HepG2 (cell line): Measurements from ENCODE around the gene KLC4. TPM values are rescaled to one million over a fixed set of nuclear protein-coding genes. Genes with fewer than 3 reads are reported as not detected.

Experiments
- ARHGAP35 ChIP-seq: sonication (generic); formaldehyde crosslinking; IDR thresholded peaks from 2 replicates; pipeline ENCODE4 v1.9.0; 2022; ENCODE audit warnings: mild to moderate bottlenecking, inconsistent platforms, moderate library complexity, missing genetic modification reagents, borderline replicate concordance
- ARNTL ChIP-seq: sonication (generic); formaldehyde crosslinking; IDR thresholded peaks from 2 replicates; pipeline ENCODE4 v1.4.0; 2020; ENCODE audit warnings: mild to moderate bottlenecking, missing genetic modification reagents
- EP300 ChIP-seq, 3 experiments: sonication (generic) in 1 of 3; formaldehyde crosslinking in 1 of 3; IDR thresholded peaks; 2 replicates each; pipeline versions ENCODE4 v1.5.1 to v1.6.1; 2011 to 2020; ENCODE audit warnings: low read depth in 2 of 3, low read length in 2 of 3, borderline replicate concordance in 1 of 3, improper control_type of control experiment in 1 of 3, mild to moderate bottlenecking in 1 of 3, missing genetic modification reagents in 1 of 3, moderate library complexity in 1 of 3
- FOXO4 ChIP-seq: sonication (generic); formaldehyde crosslinking; conservative IDR thresholded peaks from 2 replicates; pipeline ENCODE4 v1.8.1; 2023; ENCODE audit warnings: missing genetic modification reagents
- HNRNPK ChIP-seq: fragments of 200-400 bp; formaldehyde crosslinking; IDR thresholded peaks from 2 replicates; pipeline ENCODE4 v1.6.1; 2018; ENCODE audit warnings: low read length, low read depth, moderate library complexity, mild to moderate bottlenecking; ENCODE audit not compliant: poor library complexity, severe bottlenecking
- HOXA3 ChIP-seq: sonication (generic); formaldehyde crosslinking; IDR thresholded peaks from 2 replicates; pipeline ENCODE4 v1.5.0; 2020; ENCODE audit warnings: missing genetic modification reagents
- KLF13 ChIP-seq: sonication (generic); formaldehyde crosslinking; IDR thresholded peaks from 2 replicates; pipeline ENCODE4 v1.4.0; 2020; ENCODE audit warnings: mild to moderate bottlenecking, missing genetic modification reagents
- NFE2L2 ChIP-seq: fragments of 150-350 bp; IDR thresholded peaks from 2 replicates; pipeline ENCODE4 v1.6.1; 2014; ENCODE audit warnings: low read length
- NKX3-1 ChIP-seq: sonication (generic); formaldehyde crosslinking; IDR thresholded peaks from 2 replicates; pipeline ENCODE4 v1.5.0; 2020; ENCODE audit warnings: missing genetic modification reagents
- SALL2 ChIP-seq: sonication (generic); formaldehyde crosslinking; IDR thresholded peaks from 2 replicates; pipeline ENCODE4 v1.8.1; 2023; ENCODE audit warnings: mild to moderate bottlenecking, missing genetic modification reagents, inconsistent platforms
- SAP130 ChIP-seq: IDR thresholded peaks from 2 replicates; pipeline ENCODE4 v1.6.1; 2016; ENCODE audit warnings: low read depth
- SMAD1 ChIP-seq: sonication (generic); formaldehyde crosslinking; IDR thresholded peaks from 2 replicates; pipeline ENCODE4 v1.4.0; 2020; ENCODE audit warnings: missing genetic modification reagents, low read depth, mild to moderate bottlenecking, borderline replicate concordance
- SRSF1 ChIP-seq: fragments of 200-400 bp; formaldehyde crosslinking; optimal IDR thresholded peaks from 2 replicates; pipeline ENCODE3; 2017; ENCODE audit warnings: mild to moderate bottlenecking, low read depth, low read length, moderate library complexity
- TOPORS ChIP-seq: sonication (generic); formaldehyde crosslinking; IDR thresholded peaks from 2 replicates; pipeline ENCODE4 v1.8.0; 2023; ENCODE audit warnings: mild to moderate bottlenecking, missing genetic modification reagents
- XBP1 ChIP-seq: sonication (generic); formaldehyde crosslinking; IDR thresholded peaks from 2 replicates; pipeline ENCODE4 v1.5.0; 2020; ENCODE audit warnings: missing genetic modification reagents
- ZBTB7B ChIP-seq: sonication (generic); formaldehyde crosslinking; IDR thresholded peaks from 2 replicates; pipeline ENCODE4 v1.4.0; 2020; ENCODE audit warnings: missing genetic modification reagents
- ZFP82 ChIP-seq: sonication (generic); formaldehyde crosslinking; IDR thresholded peaks from 2 replicates; pipeline ENCODE4 v1.5.1; 2020; ENCODE audit warnings: mild to moderate bottlenecking, missing genetic modification reagents, borderline replicate concordance
- ZFX ChIP-seq: sonication (generic); formaldehyde crosslinking; IDR thresholded peaks from 2 replicates; pipeline ENCODE4 v1.4.0; 2020; ENCODE audit warnings: mild to moderate bottlenecking, low read depth, missing genetic modification reagents, moderate library complexity
- ZMAT3 ChIP-seq: sonication (generic); formaldehyde crosslinking; conservative IDR thresholded peaks from 2 replicates; pipeline ENCODE4 v1.7.0; 2021; ENCODE audit warnings: missing genetic modification reagents
- ZNF17 ChIP-seq: sonication (generic); formaldehyde crosslinking; IDR thresholded peaks from 2 replicates; pipeline ENCODE4 v1.5.0; 2020; ENCODE audit warnings: mild to moderate bottlenecking, missing genetic modification reagents
- ZNF354B ChIP-seq: sonication (generic); formaldehyde crosslinking; IDR thresholded peaks from 2 replicates; pipeline ENCODE4 v1.8.0; 2022; ENCODE audit warnings: mild to moderate bottlenecking, missing genetic modification reagents
- ZNF556 ChIP-seq: sonication (generic); formaldehyde crosslinking; IDR thresholded peaks from 2 replicates; pipeline ENCODE4 v1.4.0; 2020; ENCODE audit warnings: mild to moderate bottlenecking, missing genetic modification reagents, borderline replicate concordance
- ZNF615 ChIP-seq: sonication (generic); formaldehyde crosslinking; IDR thresholded peaks from 2 replicates; pipeline ENCODE4 v1.5.0; 2020; ENCODE audit warnings: mild to moderate bottlenecking, missing genetic modification reagents, borderline replicate concordance
- polyA plus RNA-seq, 8 experiments: library from polyadenylated mRNA; depleted of rRNA in 3 of 8; stranded (reverse) in 7 of 8; unstranded in 1 of 8; fragments of >200 nt; fragmentation: Illumina TruSeq in 4 of 8; extraction: Trizol in 4 of 8; gene quantifications; 2 replicates each; pipeline versions ENCODE4 v1.2.1 to v1.2.3, GENCODE V29; 2011 to 2016; ENCODE audit warnings: low read depth in 4 of 8, missing spikeins in 1 of 8, mixed read lengths in 1 of 8; ENCODE audit not compliant: insufficient read depth in 1 of 8
- total RNA-seq, 5 experiments: library from RNA; depleted of rRNA; stranded (reverse); fragments of >200 nt; fragmentation: Illumina TruSeq; extraction: Trizol; gene quantifications; 2 replicates each; pipeline ENCODE4 v1.2.3, GENCODE V29; 2016; ENCODE audit warnings: low read depth in 1 of 5
- TF ChIP-seq, protein P1 (sequence below): sonication (generic); formaldehyde crosslinking; IDR thresholded peaks from 2 replicates; pipeline ENCODE4 v1.5.1; 2020; ENCODE audit warnings: mild to moderate bottlenecking, missing genetic modification reagents, moderate library complexity

KLC4 gene
- total and polyA plus RNA-seq, 2 of the 13 experiments (the other 11 are each of a cell fraction or from before 2014, with no cell fraction given), result 45.4 to 70.4 TPM

GRCh38 chr6:43076464-43077332, 17.3 kb downstream of the KLC4 start (continued):
- TF ChIP-seq FOXO4 (CRISPR knock-in tag), result no peak
- TF ChIP-seq HOXA3 (CRISPR knock-in tag), result no peak
- peak; percentile 73; the same call in 1 of the 2 replicates for TF ChIP-seq TOPORS (CRISPR knock-in tag)
- TF ChIP-seq ZNF556 (CRISPR knock-in tag), result peak; percentile 65; the same call in 1 of the 2 replicates
- peak; percentile 53; the same call in 1 of the 2 replicates for TF ChIP-seq ZNF354B (CRISPR knock-in tag)
- peak; percentile 44 for TF ChIP-seq SAP130
- TF ChIP-seq HNRNPK, result no peak
- TF ChIP-seq ZMAT3 (CRISPR knock-in tag), result no peak
- TF ChIP-seq ZNF615 (CRISPR knock-in tag), result no peak
- TF ChIP-seq SRSF1, result peak; percentile 49
- no peak for TF ChIP-seq XBP1 (CRISPR knock-in tag)
- TF ChIP-seq, protein P1, sequence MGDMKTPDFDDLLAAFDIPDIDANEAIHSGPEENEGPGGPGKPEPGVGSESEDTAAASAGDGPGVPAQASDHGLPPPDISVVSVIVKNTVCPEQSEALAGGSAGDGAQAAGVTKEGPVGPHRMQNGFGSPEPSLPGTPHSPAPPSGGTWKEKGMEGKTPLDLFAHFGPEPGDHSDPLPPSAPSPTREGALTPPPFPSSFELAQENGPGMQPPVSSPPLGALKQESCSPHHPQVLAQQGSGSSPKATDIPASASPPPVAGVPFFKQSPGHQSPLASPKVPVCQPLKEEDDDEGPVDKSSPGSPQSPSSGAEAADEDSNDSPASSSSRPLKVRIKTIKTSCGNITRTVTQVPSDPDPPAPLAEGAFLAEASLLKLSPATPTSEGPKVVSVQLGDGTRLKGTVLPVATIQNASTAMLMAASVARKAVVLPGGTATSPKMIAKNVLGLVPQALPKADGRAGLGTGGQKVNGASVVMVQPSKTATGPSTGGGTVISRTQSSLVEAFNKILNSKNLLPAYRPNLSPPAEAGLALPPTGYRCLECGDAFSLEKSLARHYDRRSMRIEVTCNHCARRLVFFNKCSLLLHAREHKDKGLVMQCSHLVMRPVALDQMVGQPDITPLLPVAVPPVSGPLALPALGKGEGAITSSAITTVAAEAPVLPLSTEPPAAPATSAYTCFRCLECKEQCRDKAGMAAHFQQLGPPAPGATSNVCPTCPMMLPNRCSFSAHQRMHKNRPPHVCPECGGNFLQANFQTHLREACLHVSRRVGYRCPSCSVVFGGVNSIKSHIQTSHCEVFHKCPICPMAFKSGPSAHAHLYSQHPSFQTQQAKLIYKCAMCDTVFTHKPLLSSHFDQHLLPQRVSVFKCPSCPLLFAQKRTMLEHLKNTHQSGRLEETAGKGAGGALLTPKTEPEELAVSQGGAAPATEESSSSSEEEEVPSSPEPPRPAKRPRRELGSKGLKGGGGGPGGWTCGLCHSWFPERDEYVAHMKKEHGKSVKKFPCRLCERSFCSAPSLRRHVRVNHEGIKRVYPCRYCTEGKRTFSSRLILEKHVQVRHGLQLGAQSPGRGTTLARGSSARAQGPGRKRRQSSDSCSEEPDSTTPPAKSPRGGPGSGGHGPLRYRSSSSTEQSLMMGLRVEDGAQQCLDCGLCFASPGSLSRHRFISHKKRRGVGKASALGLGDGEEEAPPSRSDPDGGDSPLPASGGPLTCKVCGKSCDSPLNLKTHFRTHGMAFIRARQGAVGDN (CRISPR knock-in tag), result peak; percentile 81
- TF ChIP-seq SALL2 (CRISPR knock-in tag), result 0 out of 2 replicates have a peak, but pooled peaks have one; percentile 16
- 0 out of 2 replicates have a peak, but pooled peaks have one; percentile 35 for TF ChIP-seq KLF13 (CRISPR knock-in tag)
- peak; percentile 73 for TF ChIP-seq ARNTL (CRISPR knock-in tag)
- peak; percentile 77 for TF ChIP-seq ZFX (CRISPR knock-in tag)
- 0 out of 2 replicates have a peak, but pooled peaks have one; percentile 51 for TF ChIP-seq ARHGAP35 (CRISPR knock-in tag)
- no peak for TF ChIP-seq ZNF17 (CRISPR knock-in tag)
- no peak for TF ChIP-seq NKX3-1 (CRISPR knock-in tag)
- TF ChIP-seq SMAD1, result no peak
- TF ChIP-seq NFE2L2, result no peak
- peak; percentile 70; the same call in 1 of the 2 replicates for TF ChIP-seq ZBTB7B
- TF ChIP-seq ZFP82 (CRISPR knock-in tag), result 0 out of 2 replicates have a peak, but pooled peaks have one; percentile 24
- TF ChIP-seq EP300 (IDR thresholded peaks at IDR 0.05; ENCODE audit: low read depth in 2 of 2, low read length in 2 of 2), result no peak
- no peak for TF ChIP-seq EP300 (CRISPR knock-in tag; IDR thresholded peaks at IDR 0.05; ENCODE audit: borderline replicate concordance)
